RCC 7860 (cell line): ENCODE measurements around the gene WNT11.

Experiments used
- DNase-seq: peaks from one replicate; pipeline ENCODE4 v3.0.0-alpha.2; 2015; ENCODE audit warnings: low spot score
- FAIRE-seq: peaks from 2 replicates; lab custom pipeline; 2012; peaks lifted over from hg19 to GRCh38; lab: Jason Lieb, UNC

The WNT11 gene

DNA sequence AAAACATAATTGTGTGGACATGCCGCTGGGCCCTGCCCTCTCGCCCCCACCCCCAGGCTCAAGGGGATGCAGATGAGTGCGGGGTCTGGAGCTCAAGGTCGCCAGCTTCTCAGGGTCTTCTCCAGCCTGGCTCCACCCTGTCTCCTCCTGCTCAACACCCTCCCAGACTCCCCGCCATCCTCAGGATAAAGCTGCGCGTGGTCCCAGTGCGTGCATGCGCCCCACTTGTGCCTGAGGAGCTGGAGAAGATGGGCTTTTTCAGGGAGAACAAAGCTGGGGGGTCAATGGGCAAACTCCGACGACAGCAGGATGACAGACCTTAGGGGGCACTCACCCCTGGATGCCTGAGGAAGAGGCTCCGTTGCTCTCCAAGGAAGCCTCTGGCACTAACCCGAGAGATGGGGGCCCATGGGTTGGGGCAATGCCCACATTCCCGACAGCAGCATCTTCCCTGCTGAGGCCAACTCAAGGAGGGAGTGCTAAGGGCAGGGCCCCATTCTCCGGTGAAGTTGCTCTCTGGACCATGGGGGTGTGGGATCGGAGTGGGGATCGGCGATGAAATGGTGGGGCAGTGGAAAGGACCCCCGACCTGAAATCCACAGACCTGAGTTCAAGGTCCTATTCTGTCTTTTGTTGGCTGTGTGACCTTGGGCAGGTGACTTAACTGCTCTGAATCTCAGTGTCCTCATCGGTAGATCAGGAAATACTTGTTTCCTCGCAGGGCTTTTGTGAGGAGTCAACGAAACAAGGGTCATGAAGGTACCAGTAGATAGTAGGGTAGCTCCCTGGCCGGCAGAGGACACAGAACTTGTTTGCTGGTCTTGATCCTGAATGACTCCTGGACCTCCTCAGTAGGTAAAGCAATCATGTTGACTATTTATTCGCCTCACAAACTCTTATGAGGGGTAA, 47.7 kb downstream of the WNT11 start:
- FAIRE-seq (no peak), DNase-seq (no peak)

DNA sequence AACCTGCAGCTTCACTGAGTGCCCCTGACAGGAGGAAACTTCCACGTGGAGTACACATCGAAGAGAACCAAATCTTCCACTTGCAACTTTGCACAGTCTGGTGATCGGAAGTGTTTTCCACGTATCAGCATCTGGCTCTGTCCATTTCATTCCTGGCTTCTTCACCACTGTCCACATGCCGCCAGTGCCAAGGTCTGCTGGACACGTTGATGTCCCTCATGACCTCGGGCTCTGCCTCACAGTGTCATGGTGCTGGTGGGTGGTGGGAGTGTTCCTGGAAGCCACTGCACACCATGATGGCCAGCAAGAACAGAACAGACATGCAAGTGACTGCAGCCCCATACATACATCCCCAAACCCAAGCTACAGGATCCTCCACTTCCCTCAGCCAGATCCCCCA, 48.4 kb downstream of the WNT11 start:
- no peak for FAIRE-seq

DNA sequence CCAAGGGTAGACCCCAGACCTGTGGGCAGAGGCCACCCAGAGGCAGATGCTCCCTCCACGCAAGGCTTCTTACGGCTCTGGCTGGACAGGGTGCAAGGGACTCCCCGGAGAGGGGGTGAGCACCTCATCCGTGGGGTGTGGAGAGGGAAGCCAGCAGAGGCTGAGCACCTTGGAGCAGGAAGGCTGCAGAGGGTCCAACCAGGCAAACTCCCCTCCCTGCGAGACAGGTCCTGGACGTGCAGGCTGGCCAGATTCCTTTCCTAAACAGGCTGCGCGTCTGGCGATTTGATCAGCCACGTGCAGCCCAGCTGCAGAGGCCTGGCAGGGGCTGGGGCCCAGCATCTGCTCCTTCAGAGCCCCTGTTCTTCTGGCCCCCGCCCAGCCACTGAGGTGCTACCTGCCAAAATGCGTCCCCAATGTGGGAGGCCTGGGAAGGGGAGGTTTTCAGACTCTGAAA, 49.3 kb downstream of the WNT11 start:
- FAIRE-seq, result no peak
- no peak for DNase-seq

More for the DNA sequence above, 48.4 kb downstream of the WNT11 start:
- no peak for DNase-seq

DNA sequence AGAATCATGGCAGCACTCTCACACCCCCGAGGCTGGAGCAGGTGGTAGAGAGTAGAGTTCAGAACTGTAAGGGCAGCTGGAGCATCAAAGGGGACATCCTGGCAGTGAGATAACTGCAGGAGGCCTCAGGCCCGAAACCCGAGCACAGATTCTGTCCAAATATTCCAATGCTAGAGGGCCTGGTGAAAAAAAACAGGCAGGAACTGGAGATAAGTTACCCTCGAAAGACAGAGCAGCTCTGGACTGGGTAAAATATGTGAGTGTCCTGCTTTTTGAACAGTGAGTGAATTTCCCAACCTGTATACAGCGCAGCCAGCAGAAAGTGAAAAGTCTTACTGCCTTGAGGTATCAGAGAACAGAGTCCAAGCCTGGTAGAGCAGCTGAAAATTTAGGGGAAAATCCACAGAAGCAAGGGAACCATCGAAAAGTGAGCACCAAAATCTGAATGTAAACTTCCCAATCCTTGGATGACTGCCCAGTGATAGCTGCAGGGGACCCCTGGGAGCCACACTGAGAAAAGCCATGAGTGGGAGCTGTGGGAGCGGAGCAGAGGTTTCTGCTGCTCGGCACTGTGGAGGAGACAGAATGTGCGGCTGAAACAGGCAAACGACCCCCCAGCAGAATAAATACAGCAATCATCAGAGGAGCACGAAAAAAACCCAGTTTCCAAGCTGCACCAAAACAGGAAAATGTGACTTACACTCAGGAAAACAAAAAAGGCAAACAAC, 50.6 kb downstream of the WNT11 start:
- FAIRE-seq, result no peak
- no peak for DNase-seq

DNA sequence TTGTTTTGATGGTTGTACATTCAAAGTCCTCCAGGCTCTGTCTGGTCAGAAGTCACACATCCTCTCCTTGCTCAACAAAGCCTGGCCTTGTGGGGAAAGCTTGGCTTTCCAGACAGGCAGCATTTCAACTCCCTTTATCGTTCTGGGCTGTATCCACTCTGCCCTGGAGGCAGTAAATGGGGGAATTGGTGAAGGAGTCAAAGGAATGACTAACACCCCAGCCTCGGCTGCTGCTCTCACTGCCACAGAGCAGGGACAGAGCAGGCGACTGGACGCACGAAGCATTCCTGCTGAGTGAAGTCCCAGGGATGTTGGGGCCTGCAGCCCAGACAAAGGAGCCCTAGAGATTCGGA, 52.8 kb downstream of the WNT11 start:
- FAIRE-seq (no peak), DNase-seq (no peak)

GRCh38 chr11:76152741-76153570, 53.3 kb downstream of the WNT11 start:
- FAIRE-seq, result no peak
- no peak for DNase-seq

DNA sequence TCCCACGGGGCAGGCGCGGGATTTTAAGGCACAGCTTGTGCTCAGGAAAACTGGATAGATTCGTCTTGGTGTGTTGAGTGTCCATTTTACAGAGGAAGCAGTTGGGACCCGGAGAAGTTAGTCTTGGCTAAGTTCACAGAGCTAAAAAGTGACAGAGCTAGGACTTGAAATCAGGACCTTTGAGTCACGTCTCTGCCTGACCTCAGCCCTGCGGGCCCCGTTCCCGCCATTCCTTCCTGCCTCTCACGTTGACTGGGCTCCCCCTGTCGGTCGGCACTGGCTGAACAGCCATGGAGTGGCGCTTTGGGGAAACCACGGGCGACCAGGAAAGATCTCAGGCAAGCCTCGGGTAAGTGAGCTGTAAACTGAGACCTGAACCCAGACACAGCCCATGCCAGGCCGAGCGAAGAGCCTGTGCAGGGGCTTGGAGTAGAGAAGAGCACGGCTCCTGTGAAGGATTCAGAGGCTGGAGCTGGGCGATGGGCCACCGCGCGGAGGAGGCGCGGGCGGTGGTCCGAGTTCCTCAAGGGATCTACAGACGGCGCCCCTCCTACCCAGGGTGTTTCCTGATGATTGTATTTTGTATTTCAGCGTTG, 54.1 kb downstream of the WNT11 start:
- FAIRE-seq (no peak), DNase-seq (peak; percentile 60)

DNA sequence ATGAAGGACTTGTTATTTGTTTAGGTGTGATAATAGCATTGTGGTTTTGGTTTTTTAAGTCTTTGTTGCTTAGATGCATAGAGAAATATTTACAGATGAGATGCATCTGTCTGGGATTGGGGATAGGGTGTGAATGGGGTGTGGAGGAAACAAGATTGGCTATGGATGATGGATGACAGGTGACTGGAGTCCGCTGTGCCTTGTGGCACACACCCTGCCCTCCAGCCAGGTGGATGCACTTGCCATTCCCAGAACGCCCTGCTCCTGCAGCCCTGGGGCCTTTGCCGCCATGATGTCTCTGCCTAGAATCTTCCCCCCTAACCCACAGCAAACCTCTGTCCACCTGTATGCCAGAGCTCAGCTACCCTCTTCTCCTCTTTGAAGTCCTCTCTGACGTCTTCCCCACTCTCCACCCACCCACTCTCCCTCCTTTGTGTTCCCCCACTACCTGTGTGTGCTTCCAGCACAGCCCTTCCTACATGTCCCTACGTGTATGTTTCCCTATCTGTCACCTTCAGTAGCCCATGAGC, 54.7 kb downstream of the WNT11 start:
- FAIRE-seq (no peak), DNase-seq (no peak)

DNA sequence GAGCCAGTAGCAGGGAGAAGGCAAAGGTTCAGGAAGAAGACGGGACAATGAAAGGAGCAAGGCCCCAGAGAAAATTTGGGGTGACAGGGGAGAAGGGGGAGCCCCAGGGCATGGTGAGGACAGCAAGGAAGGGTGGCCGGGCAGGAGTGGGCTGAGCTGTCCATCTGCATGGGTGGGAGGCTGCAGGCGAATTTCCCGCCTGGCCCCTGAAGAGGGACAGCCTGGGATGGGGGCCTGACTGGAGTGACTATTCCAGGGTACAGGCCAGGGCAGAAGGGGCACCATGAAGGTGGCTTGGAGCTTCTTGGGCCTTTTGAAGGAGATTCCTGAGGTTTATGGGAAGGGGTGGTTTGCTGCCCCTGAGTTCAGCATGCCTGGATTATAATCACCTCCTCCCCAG, 56.2 kb downstream of the WNT11 start:
- no peak for FAIRE-seq
- DNase-seq, result no peak

- FAIRE-seq (no peak), DNase-seq (no peak)
These were observed 56.6 kb downstream of the WNT11 start for GRCh38 chr11:76149713-76150112.

DNA sequence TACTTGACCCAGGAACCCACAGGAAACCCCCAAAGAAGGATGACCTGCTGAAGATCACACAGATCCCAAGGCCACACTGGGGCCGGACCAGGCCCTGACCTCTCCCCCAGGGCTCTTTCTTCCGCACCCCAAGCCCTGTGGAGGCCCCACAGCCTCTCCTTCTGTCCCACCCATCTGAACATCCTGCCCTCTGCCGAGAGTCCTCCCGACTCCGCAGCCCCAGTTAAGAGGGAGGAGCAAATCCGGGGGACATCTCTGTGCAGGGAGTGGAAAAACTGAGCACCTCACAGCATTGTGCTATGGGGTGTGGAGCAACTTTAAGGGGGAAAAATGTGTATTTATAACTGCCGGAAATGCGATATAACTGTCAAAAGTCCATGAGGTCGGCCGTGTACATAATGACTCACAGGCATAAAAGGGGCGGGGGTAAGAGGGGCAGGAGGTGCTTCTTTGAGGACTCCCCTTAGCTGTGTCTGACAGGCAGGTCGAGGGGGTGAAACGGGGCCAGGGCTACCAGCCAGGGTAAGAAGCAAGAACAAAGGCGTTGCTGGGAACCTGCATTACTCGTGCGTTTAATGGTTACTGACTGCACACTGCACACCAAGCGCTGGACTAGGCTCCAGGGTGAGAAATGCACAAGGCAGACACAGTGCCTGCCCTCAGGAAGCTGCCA, 57.2 kb downstream of the WNT11 start:
- FAIRE-seq (no peak), DNase-seq (no peak)

- no peak for FAIRE-seq
- no peak for DNase-seq
These were observed 58.1 kb downstream of the WNT11 start for GRCh38 chr11:76148231-76148630.

- no peak for DNase-seq
- no peak for FAIRE-seq
These were observed 59.1 kb downstream of the WNT11 start for GRCh38 chr11:76147106-76147740.

- no peak for DNase-seq
- no peak for FAIRE-seq
These were observed 63.0 kb downstream of the WNT11 start for GRCh38 chr11:76143274-76143673.

DNA sequence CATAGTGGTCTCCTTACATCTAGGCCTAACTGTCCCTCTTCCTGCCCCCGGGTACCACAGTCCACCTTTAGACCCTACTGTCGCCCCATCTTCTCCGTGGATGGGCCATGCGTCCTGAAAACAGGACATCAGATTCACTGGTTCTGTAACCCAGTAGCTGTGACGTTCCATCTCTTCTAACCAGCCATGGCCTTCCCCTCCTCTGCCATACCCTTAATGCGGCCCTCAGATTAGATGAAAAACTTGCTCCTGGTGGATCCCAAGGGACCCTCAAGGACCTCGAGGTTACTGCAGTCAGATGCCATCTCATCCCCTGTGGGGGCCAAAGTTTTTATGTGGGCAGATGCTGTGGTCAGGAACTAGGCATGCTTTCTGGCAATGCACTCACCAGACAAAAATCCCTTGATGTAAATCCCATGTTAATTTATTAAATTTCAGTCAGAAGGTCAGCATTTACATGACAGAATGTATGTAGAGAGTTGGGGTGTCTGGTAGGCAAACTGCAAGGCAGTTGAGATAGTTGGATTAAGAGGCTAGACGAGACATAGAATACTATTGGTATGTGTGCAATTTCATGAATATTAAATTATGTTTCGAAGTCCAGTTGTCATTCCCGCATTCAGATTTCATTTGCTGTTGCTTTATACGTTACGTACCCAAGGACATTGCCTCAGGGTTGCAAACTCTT, 64.3 kb downstream of the WNT11 start:
- FAIRE-seq, result no peak

DNA sequence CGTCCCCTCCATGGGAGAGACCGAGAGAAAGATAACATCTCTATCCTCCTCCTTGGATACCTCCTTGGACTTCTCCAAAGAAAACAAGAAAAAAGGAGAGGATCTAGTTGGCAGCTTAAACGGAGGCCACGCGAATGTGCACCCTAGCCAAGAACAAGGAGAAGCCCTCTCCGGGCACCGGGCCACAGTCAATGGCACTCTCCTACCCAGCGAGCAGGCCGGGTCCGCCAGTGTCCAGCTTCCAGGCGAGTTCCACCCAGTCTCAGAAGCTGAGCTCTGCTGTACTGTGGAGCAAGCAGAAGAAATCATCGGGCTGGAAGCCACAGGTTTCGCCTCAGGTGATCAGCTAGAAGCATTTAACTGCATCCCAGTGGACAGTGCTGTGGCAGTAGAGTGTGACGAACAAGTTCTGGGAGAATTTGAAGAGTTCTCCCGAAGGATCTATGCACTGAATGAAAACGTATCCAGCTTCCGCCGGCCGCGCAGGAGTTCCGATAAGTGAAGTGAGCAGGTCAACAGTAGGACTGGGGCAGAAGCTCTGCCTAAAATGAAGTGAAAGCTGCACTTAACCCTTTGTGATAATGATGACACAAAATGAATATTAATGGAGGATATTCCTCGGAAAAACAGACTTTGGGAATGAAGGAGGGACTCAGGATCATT, 65.3 kb downstream of the WNT11 start:
- DNase-seq (no peak), FAIRE-seq (no peak)

More for the DNA sequence above, 64.3 kb downstream of the WNT11 start:
- DNase-seq, result no peak

DNA sequence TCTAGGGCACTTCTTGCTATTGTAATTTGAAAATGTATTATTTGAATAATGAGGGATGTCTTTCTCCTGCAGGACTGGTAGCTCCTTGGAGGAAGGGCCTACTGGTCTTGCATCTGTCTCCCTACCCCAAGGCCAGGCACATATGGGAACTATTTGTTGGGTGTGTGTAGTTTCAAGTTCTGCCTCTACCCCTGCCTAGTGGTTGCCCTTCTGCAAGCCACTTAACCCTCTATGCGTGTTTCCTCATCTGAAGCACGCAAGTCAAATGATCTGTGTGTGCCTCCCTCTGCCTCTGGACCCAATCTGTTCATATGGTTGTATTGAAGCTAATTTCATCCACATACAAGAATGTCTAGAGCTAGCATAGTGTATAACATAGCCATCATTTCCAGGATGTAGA, 67.0 kb downstream of the WNT11 start:
- DNase-seq, result no peak
- no peak for FAIRE-seq
